Transverse colon (tissue), 3 donors: Measurements from ENCODE around the gene TAF4.

Source experiments
- POLR2A ChIP-seq: fragments of 450-650 bp; IDR thresholded peaks from one replicate; pipeline ENCODE4 v1.6.1; 2016; ENCODE audit warnings: antibody characterized with exemption, mild to moderate bottlenecking, moderate library complexity
- TF ChIP-seq, protein P1 (sequence below), 5 experiments: fragments of 200-600 bp in 3 of 5; fragments of 450-650 bp in 2 of 5; sonication (generic) in 3 of 5; IDR thresholded peaks; 1 replicate in 2 of 5; 2 replicates in 3 of 5; pipeline ENCODE4 v1.5.1; 2016 to 2017; ENCODE audit warnings: antibody characterized with exemption in 5 of 5, inconsistent platforms in 3 of 5, mild to moderate bottlenecking in 2 of 5, moderate library complexity in 1 of 5

DNA sequence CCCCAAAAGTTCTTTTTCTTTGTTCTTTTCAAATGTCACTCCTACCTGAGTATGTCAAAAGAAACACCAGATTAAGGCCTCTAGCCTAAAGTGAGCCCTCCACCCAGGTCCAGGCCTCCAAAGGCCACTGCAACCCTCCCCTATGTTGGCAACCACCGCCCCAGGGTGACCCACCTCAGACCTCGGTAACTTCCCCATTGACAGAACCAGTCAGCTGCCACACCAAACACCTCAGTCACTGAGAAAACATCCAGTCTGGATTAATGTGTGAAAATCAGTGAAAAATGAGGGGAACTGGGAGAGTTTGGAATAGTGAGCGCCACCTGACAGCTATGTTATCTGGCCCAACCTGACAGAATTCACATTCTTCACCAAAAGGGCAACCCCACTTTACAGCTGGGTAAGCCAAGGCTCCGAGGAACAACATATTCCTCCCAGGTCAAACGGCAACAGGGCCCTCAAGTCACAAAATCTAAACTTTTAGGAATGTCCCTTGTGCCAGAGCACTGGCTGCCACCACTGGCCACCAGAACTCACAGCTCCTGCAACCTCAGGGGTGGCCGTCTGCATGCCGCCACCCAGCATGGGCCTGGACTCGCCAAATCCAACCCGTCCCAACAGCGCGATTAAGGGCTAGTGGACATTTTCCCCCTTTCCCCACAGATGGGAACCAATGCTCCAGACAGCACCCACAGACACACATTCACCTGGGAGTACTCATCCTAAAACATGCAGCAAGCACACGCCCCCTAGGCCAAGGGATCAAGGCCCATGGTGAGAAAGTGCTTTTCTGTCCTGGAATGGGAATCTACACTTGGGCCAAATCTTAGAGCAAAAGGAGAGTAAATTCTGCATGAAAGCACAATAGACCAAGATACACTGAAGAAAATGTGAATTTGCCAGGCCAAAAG is 4.8 kb downstream of the TAF4 start:
- TF ChIP-seq, protein P1, sequence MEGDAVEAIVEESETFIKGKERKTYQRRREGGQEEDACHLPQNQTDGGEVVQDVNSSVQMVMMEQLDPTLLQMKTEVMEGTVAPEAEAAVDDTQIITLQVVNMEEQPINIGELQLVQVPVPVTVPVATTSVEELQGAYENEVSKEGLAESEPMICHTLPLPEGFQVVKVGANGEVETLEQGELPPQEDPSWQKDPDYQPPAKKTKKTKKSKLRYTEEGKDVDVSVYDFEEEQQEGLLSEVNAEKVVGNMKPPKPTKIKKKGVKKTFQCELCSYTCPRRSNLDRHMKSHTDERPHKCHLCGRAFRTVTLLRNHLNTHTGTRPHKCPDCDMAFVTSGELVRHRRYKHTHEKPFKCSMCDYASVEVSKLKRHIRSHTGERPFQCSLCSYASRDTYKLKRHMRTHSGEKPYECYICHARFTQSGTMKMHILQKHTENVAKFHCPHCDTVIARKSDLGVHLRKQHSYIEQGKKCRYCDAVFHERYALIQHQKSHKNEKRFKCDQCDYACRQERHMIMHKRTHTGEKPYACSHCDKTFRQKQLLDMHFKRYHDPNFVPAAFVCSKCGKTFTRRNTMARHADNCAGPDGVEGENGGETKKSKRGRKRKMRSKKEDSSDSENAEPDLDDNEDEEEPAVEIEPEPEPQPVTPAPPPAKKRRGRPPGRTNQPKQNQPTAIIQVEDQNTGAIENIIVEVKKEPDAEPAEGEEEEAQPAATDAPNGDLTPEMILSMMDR (IDR thresholded peaks at IDR 0.05): no peak
- TF ChIP-seq POLR2A: no peak
